ENCODE measurements around the gene NANP.

The NANP gene

DNA sequence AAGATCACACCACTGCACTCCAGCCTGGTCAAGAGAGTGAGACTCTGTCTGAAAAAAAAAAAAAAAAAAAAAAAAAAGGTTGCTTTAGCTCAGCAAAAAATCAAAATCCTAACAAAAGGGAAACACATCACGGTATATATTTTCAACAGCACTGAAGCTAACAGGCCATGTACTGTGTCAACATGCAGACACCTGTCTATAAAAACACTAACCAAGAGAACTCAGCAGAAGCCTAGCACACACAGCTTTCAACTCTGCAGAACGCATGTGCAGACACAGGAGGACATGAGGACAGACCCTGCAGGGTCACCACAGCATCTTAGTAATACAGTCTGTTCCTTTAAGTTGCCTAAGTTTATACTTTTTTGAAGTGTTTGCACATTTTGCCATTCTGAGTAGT is 52.0 kb downstream of the NANP start:
- no peak for DNase-seq

DNA sequence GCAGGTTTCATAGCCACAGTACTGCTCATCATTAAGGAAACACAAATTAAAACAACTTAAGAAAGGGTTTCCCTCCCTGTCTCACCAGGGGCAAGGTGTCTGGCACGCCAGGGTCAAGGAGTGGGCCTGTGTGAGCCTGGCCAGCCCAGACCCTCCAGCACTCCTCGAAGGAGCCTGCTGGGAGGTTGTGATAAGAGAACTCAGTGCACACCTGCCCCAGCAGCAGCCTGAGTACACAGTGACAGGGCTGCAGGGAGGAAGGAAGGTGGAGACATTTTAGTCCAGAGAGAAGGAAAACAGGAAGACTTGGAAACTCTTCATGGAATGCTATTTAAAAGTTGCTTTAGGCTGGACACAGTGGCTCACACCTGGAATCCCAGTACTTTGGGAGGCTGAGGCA is 52.6 kb downstream of the NANP start:
- no peak for DNase-seq

DNA sequence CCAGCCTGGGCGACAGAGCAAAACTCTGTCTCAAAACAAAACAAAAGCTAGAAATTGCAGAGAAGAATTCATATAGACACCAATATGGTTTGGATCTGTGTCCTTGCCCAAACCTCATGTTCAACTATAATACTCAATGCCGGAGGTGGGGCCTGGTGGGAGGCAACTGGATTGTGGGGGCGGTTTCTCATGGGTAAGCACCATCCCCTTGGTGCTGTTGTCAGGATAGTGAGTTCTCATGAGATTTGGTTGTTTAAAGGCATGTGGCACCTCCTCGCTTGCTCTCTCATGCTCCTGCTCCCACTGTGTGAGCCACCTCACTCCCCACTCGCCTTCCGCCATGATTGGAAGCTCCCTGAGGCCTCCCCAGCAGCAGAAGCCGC is 53.7 kb downstream of the NANP start:
- no peak for DNase-seq

DNA sequence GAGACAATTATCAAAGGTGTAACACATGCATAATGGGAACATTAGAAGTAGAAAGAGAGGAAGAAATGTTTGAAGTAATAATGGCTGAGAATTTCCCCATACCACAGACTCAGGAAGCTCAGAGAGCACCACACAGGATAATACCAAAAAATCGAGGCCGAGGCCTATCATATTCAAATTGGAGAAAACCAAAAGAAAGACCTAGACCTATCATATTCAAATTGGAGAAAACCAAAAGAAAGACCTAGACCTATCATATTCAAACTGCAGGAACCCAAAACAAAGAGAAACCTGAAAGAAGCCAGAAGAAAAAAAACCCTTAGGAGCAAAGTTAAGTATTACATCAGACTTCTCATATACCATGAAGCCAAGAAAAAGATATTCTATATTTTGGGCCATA is 56.5 kb downstream of the NANP start:
- no peak for DNase-seq

DNA sequence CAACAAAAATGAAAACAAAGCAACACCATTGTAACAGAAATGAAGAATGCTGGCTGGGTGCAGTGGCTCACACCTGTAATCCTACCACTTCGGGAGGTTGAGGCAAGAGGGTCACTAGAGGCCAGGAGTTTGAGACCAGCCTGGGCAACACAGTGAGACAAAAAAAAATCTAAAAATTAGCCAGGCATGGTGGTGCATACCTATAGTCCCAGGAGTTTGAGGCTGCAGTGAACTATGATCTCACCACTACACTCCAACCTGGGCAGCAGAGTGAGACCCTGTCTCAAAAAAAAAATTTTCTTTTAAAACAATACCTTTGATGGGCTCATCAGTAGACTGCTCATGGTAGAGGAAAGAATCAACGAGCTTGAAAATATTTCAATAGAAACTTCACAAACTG is 57.0 kb downstream of the NANP start:
- DNase-seq, result no peak

DNA sequence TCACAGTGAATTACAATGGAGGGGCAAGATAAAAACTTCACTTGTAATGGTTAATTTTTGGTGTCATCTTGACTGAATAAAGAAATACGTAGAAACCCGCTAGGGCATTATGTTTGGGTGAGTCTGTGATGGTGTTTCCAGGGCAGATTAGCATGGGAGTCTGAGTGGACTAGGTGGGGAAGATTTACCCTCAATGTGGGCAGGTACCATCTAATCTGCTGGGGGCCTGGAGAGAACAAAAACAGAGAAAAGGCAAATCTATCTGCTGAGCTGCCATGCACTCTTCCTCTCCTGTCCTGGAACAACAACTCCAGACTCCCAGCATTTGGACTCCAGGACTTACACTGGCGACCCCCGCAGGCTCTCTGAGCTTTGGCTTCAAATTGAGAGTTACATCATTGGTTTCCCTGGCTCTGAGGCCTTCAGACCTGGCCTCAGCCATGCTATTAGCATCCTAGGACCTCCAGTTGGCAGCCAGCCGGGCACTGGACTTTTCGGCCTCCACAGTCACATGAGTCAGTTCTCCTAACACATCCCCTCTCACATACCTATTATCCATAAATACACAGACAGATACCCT is 58.1 kb downstream of the NANP start:
- no peak for DNase-seq

DNA sequence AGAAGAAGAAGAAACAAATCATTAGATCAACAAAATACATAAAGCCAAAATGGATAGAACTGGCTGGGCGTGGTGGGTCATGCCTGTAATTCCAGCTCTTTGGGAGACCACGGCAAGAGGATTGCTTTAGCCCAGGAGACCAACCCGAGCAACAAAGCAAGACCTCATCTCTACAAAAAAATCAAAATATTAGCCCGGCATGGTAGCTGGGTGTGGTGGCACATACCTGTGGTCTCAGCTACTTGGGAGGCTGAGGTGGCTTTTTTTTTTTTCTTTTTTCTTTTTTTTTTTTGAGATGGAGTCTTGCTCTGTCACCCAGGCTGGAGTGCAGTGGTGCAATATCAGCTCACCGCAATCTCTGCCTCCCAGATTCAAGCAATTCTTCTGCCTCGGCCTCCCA is 59.9 kb downstream of the NANP start:
- DNase-seq, result no peak

DNA sequence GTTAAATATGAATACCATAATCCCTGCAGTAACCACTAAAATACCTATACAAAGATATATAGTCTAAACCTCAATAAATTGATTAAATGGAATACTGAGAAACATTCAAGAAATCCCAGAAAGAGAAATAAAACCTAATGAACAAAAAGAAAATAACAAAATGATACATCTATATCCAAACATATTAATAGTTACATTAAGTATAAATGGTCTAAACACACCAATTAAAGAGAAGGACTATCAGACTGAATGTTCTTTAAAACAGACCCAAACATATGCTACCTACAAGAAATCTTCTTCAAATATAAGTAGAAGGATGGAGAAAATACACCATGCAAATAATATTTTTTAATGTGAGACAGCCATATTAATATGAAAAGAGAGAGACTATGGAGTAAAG is 60.5 kb downstream of the NANP start:
- DNase-seq, result no peak
